Activated T-cell treated with anti-CD3 and anti-CD28 coated beads for 1 hour (primary cell): ENCODE measurements around the gene PATE1.
"Not testable (repeated sequence)": the region's sequence is repeated elsewhere in the genome, so short reads cannot be mapped to it uniquely, and the experiment has no call there.

ENCODE experiments used
- DNase-seq: peaks from one replicate; pipeline ENCODE4 v3.0.0-alpha.2; 2020; ENCODE audit warnings: low read depth

Gene PATE1

GRCh38 chr11:125745979-125746378 lies at the start of gene PATE1:
TSS of gene PATE1 (plus strand) at chr11:125746279. CDS start at chr11:125746305, 26 bp downstream.
- no peak for DNase-seq

GRCh38 chr11:125701018-125701610 lies 45.0 kb upstream of the PATE1 start:
- no peak for DNase-seq

GRCh38 chr11:125701858-125702621 lies 44.0 kb upstream of the PATE1 start:
- DNase-seq: no peak

GRCh38 chr11:125704686-125705085 lies 41.4 kb upstream of the PATE1 start:
- DNase-seq: not testable (repeated sequence)

GRCh38 chr11:125720781-125721180 lies 25.3 kb upstream of the PATE1 start:
- DNase-seq: no peak

- DNase-seq: no peak
Measured at GRCh38 chr11:125724125-125724524, 22.0 kb upstream of the PATE1 start.

- no peak for DNase-seq
Measured at GRCh38 chr11:125728969-125729368, 17.1 kb upstream of the PATE1 start.

GRCh38 chr11:125740617-125741016 lies 5.5 kb upstream of the PATE1 start:
- no peak for DNase-seq

- no peak for DNase-seq
Measured at GRCh38 chr11:125743681-125744080, 2.4 kb upstream of the PATE1 start.

GRCh38 chr11:125750629-125751028 lies 4.5 kb downstream of the PATE1 start:
- no peak for DNase-seq

GRCh38 chr11:125756050-125756449 lies 10.0 kb downstream of the PATE1 start:
- DNase-seq: no peak

GRCh38 chr11:125762445-125762844 lies 16.4 kb downstream of the PATE1 start:
- no peak for DNase-seq

GRCh38 chr11:125763483-125763882 lies 17.4 kb downstream of the PATE1 start:
- DNase-seq: no peak

- no peak for DNase-seq
Measured at GRCh38 chr11:125766251-125766650, 20.2 kb downstream of the PATE1 start.

- no peak for DNase-seq
Measured at GRCh38 chr11:125768336-125769046, 22.4 kb downstream of the PATE1 start.

GRCh38 chr11:125770583-125770982 lies 24.5 kb downstream of the PATE1 start:
- DNase-seq: no peak

GRCh38 chr11:125772834-125773505 lies 26.9 kb downstream of the PATE1 start:
- no peak for DNase-seq

- DNase-seq: no peak
Measured at GRCh38 chr11:125773516-125773915, 27.4 kb downstream of the PATE1 start.

GRCh38 chr11:125777309-125777708 lies 31.2 kb downstream of the PATE1 start:
- DNase-seq: no peak

GRCh38 chr11:125778728-125779127 lies 32.6 kb downstream of the PATE1 start, which contains the start of gene PATE2:
TSS of gene PATE2 (minus strand) at chr11:125778828. CDS start at chr11:125778773, 55 bp downstream.
- no peak for DNase-seq

- DNase-seq: no peak
Measured at GRCh38 chr11:125784678-125785077, 38.6 kb downstream of the PATE1 start.

GRCh38 chr11:125787827-125788226 lies 41.7 kb downstream of the PATE1 start, which contains the start of gene PATE3:
TSS of gene PATE3 (plus strand) at chr11:125788127. CDS start at chr11:125788152, 25 bp downstream.
- no peak for DNase-seq
